HG03432 (cell line): ENCODE measurements around the gene SINHCAF.
A peak's percentile ranks its signal among the peaks of the same experiment; 100 is the strongest.
"Not testable (repeated sequence)": the region's sequence is repeated elsewhere in the genome, so short reads cannot be mapped to it uniquely, and the experiment has no call there.

ENCODE experiments used
- ATAC-seq: cut with Tn5 transposase; IDR thresholded peaks from one replicate; pipeline ENCODE4 v1.9.1; 2021; ENCODE audit warnings: mild to moderate bottlenecking, moderate library complexity; ENCODE audit not compliant: unreplicated experiment

SINHCAF gene, protein sequence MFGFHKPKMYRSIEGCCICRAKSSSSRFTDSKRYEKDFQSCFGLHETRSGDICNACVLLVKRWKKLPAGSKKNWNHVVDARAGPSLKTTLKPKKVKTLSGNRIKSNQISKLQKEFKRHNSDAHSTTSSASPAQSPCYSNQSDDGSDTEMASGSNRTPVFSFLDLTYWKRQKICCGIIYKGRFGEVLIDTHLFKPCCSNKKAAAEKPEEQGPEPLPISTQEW

GRCh38 chr12:31325877-31326631 lies at the start of gene SINHCAF:
SINHCAF (minus strand) TSS chr12:31326150; CDS start chr12:31298204, 27,946 bp downstream.
- ATAC-seq = peak; percentile 65

GRCh38 chr12:31375422-31375821 lies 49.5 kb upstream of the SINHCAF start:
- not testable (repeated sequence) for ATAC-seq

DNA sequence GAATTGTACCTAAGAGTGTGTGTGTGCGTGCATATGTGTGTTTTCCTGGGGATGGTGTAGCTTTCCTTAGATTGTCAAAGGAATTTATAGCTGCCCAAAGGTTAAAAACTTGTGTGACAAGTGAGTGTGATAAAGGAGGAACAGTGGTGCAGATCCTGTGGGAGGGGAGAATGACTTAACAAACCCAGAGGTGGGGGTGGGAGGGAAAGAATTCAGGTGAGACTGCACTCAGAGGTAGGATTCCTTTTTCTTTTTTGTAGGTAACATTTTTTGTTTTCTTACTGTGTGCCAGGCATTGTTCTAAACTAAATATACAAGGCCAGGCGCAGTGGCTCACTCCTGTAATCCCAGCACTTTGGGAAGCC lies 45.3 kb upstream of the SINHCAF start:
- no peak for ATAC-seq

DNA sequence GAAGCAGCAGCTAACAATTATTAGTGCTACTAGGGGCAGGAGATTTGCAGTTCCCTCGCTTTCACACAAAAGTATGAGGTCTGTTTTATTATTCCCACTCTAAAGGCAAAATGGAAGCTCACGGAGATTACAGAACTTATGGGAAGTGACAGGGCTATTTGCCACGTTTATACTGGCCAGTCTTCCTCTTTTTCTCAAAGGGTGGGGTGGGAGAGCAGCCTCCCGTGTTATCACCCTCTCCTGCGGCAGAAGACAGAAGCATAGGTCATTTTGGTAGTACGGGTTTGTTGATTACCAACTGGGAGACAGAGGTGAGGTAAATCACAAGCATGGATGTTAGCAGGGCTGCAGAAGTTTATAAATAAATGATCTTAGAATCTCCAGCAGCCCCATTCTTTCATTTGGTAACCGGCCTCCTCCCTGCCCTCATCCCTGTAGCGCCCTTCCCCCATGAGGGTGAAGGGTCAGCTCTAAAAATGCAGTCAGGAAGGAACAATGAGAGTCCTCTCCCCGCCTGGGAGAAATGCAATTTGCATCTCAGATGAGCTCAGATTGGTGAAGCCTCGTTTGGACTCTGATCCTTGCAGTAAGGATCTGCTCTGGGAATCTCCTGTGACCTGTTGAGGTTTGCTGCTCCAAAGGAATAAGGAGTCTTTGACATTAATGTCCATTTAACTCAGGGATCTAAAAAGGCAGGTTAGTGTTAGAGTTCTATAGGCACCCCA lies 44.7 kb upstream of the SINHCAF start:
- no peak for ATAC-seq

GRCh38 chr12:31369712-31370521 lies 44.0 kb upstream of the SINHCAF start:
- no peak for ATAC-seq

DNA sequence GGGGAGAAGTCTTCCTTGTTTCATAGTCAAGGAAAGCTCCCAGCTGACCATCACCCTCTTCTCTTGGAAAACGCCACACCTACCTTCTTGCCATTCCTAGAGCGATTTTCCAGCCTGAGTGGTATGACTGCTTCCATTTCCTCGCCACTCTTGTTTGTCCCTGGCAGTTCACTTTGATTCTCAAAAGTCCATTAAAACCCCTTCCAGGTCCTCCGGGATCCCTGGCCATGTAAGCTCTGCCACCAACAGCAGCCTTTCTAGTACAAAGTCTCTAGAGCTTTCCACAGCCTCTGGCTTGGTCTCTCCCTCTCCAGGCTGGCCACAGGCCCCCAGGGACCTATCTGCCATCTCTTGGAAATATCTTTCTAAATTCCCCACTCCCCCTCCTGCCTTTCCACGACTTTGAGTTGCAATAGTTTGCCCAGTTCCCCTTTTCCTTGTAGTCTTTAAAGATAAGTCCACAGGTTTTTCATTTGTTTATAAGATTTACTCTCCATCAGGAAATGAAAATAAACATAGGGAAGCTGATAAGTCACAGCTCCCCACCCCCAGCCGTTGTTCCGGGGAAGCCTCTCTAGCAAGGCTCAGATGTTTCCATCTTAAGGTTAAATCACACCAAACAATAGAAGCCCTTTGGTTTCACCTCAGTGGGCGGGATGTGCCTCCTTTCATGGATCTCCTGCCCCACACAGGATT lies 42.9 kb upstream of the SINHCAF start:
- ATAC-seq = no peak

GRCh38 chr12:31366104-31366621 lies 40.2 kb upstream of the SINHCAF start:
- ATAC-seq = no peak

DNA sequence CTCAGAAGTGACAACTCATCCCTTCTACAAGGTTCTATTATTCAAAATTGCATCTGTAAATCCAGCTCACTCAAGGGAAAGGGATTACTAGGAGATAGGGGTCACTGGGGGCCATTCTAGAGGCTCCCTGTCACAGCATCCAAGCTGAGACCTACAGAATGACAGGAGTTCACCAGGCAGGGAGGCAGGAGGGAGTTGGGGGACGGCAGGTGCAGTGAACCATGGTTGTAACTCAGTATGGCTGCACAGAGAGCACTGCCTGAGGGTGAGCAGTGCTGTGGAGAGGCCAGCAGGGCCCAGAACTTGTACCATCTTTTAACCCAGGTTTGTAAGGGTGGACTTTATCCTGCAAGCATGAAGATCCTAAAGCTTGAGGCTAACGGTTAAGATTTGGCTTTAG lies 37.9 kb upstream of the SINHCAF start:
- ATAC-seq = no peak

- peak; percentile 11 for ATAC-seq
Observed at GRCh38 chr12:31363416-31363809, 37.5 kb upstream of the SINHCAF start.

- ATAC-seq = peak; percentile 79
Observed at GRCh38 chr12:31362759-31363415, 36.9 kb upstream of the SINHCAF start.

DNA sequence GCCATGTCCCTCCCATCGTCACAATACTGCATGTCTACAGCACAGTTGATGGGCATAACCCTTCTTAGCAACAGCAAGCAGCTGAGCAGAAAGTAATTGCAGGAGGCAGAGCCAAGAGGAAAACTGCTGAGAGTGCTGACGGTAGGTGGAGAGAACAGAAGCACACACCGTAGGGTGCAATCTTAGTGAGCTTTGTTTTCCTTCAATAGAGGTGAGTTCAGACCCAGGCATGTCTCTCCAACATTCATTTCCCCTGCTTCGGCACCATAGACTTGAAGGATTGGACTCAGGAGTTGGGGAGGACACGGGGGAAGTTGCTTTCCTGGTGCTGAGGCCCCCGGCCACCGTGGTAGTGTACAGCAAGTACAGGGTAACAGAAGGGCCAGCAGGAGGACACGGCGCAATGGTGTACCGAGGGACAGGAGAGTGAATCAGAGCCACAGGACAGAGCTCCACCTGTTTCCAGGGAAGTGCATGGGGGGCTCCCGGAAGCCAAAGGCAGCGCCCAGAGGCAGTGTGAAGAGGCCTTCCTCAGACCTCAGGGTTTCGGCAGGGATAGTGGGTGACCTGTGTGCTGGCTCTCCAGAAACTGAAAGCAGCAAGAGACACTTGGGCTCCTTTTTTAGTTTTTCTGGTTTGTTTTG lies 36.3 kb upstream of the SINHCAF start:
- peak; percentile 40 for ATAC-seq

DNA sequence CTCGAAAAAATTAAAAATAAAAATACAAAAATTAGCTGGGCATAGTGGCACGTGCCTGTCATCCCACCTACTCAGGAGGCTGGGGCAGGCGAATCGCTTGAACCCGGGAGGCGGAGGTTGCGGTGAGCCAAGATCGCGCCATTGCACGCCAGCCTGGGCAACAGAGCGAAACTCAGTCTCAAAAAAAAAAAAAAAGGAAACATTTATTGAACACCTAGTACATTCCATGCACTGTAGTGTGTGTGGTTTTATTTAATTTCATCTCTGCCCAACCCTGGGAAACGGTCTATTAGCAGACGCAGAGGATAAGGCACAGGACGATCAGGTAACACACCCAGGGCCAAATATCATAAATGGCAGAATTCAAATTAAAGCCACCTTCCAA lies 35.8 kb upstream of the SINHCAF start:
- no peak for ATAC-seq

GRCh38 chr12:31355747-31356107 lies 29.8 kb upstream of the SINHCAF start:
- no peak for ATAC-seq

DNA sequence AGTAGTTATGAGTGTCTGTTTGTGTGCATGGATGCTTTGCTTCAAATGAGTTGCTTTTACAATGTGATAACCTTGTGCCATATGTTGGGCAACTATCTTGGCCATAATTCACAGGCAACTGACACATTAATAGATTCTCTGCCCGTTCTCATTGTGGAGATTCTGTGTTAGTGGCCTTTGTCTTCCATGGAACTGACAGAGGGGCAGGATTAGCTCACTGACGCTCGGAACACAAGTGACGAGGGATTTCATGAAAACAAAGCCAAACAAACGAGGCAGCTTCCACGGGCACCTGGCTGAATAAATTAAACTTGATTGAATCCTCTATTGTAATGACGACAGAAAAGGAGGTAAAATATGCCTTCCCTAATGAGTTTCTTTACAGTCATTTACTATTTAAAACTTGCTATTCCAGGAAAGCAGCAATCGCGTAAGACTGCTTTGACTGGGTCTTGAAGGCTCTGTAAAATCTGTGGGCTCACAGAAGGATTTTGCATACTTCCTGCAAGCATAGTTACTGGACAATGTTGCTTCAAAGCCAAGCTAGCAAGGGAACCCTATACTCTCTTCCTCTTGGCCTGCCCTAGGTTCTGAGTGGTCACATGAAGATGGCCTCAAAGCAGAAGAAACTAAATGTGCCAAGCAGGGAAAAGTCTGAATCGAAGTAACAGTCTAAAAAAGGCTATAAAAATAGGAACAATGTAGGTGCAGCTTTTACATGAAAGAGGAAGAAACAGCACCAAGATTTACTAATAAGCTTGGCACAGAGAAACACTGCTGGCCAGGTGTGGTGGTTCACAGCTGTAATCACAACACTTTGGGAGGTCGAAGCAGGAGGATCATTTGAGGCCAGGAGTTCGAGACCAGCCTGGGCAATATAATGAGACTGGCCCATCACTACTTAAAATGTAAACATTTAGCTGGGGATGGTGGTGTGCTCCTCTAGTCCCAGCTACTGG lies 28.1 kb upstream of the SINHCAF start:
- no peak for ATAC-seq

- no peak for ATAC-seq
Observed at GRCh38 chr12:31346267-31346666, 20.3 kb upstream of the SINHCAF start.

DNA sequence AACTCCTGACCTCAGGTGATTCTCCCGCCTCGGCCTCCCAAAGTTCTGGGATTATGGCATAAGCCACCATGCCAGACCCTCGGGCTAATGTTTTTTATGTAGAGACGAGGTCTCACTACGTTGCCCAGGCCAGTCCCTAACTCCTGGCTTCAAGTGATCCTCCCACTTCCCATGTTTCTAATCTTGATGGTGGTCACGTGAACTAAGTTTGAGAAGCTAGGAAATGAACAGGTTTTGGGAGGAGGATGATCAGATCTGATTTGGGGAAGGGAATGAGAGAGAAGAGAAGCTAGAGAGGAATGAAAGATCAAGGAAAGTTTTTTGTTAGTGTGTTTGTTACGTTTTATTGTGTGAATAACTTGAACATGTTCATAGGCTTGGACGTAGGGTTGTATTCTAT lies 17.2 kb upstream of the SINHCAF start:
- ATAC-seq = no peak

DNA sequence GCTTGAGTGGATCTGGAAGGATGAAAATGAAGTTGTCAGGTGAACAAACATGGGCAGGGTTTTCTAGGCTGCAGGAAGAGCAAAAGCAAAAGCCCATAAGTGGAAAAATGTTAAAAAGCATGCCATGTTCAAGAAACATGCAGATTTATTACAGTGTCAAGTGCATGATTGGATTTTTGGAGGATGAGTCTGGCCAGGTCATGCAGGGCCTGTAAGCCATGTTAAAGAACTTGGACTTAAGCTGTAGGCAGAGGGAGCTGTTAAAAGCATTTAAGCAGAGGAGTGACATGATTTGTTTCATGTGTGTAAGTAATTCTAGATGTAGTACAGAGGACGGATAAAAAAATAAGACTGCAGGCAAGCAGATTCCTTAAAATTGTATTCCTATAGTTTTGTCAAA lies 16.3 kb upstream of the SINHCAF start:
- ATAC-seq = no peak
